Neural crest cell (in vitro differentiated cells): Measurements from ENCODE around the gene MCF2L. TPM values are rescaled to one million over a fixed set of nuclear protein-coding genes. Genes with fewer than 3 reads are reported as not detected.

Experiments used
- DNase-seq: peaks from one replicate; pipeline ENCODE4 v3.0.0; 2021; ENCODE audit warnings: low read depth, mixed read lengths, low spot score
- H3K27ac Mint-ChIP-seq: one replicate; pipeline ENCODE4 v1.8.0; 2021; ENCODE audit warnings: mild to moderate bottlenecking, mixed read lengths; ENCODE audit not compliant: unreplicated experiment
- H3K27me3 Mint-ChIP-seq: 2 replicates; pipeline ENCODE4 v1.8.0; 2021; ENCODE audit warnings: low read depth, mild to moderate bottlenecking, mixed read lengths
- H3K36me3 Mint-ChIP-seq: 2 replicates; pipeline ENCODE4 v1.8.0; 2021; ENCODE audit warnings: low read depth, mild to moderate bottlenecking, mixed read lengths
- H3K4me1 Mint-ChIP-seq: 2 replicates; pipeline ENCODE4 v1.8.0; 2021; ENCODE audit warnings: mixed read lengths
- H3K4me3 Mint-ChIP-seq: one replicate; pipeline ENCODE4 v1.8.0; 2021; ENCODE audit warnings: mild to moderate bottlenecking, mixed read lengths
- H3K9me3 Mint-ChIP-seq: 2 replicates; pipeline ENCODE4 v1.8.0; 2021; ENCODE audit warnings: mixed read lengths
- total RNA-seq: library from RNA; stranded (reverse); gene quantifications from 2 replicates; pipeline ENCODE4 v1.2.1, GENCODE V29; 2021
- TF ChIP-seq, protein P1 (sequence below): fragments of 200-600 bp; sonication (generic); conservative IDR thresholded peaks from 2 replicates; pipeline ENCODE4 v1.5.0; 2021; ENCODE audit warnings: antibody characterized with exemption, mild to moderate bottlenecking

Gene MCF2L
- total RNA-seq, 1 donor from 2014 or later, result 59.9 TPM

DNA sequence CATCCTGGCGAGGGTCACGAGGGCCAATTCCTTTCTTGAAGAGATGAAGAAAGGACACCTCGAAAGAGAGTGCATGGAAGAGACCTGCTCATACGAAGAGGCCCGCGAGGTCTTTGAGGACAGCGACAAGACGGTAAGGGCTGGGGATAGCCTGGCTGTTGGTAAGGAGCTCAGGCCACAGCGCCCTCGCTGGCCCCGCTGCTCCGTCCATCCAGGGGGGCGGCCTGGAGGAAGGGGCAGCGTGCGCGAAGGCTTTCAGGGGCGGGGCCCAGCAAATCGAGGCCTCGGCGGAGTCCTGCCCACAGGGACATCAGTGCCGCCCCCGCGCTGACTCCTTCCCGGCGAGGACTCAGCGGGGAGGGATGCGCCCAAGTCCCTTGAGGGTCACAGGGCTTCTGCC, 160.5 kb downstream of the MCF2L start:
- Mint-ChIP-seq H3K4me3 (no peak overlapping the region), H3K27ac (no peak overlapping the region), H3K9me3 (no peaks in the 10 kb centered on the region), H3K27me3 (no peaks in the 10 kb centered on the region), H3K4me1 (no peaks in the 10 kb centered on the region), H3K36me3 (no peaks in the 10 kb centered on the region)
- TF ChIP-seq, protein P1, sequence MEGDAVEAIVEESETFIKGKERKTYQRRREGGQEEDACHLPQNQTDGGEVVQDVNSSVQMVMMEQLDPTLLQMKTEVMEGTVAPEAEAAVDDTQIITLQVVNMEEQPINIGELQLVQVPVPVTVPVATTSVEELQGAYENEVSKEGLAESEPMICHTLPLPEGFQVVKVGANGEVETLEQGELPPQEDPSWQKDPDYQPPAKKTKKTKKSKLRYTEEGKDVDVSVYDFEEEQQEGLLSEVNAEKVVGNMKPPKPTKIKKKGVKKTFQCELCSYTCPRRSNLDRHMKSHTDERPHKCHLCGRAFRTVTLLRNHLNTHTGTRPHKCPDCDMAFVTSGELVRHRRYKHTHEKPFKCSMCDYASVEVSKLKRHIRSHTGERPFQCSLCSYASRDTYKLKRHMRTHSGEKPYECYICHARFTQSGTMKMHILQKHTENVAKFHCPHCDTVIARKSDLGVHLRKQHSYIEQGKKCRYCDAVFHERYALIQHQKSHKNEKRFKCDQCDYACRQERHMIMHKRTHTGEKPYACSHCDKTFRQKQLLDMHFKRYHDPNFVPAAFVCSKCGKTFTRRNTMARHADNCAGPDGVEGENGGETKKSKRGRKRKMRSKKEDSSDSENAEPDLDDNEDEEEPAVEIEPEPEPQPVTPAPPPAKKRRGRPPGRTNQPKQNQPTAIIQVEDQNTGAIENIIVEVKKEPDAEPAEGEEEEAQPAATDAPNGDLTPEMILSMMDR, result no peak
- no peak for DNase-seq

DNA sequence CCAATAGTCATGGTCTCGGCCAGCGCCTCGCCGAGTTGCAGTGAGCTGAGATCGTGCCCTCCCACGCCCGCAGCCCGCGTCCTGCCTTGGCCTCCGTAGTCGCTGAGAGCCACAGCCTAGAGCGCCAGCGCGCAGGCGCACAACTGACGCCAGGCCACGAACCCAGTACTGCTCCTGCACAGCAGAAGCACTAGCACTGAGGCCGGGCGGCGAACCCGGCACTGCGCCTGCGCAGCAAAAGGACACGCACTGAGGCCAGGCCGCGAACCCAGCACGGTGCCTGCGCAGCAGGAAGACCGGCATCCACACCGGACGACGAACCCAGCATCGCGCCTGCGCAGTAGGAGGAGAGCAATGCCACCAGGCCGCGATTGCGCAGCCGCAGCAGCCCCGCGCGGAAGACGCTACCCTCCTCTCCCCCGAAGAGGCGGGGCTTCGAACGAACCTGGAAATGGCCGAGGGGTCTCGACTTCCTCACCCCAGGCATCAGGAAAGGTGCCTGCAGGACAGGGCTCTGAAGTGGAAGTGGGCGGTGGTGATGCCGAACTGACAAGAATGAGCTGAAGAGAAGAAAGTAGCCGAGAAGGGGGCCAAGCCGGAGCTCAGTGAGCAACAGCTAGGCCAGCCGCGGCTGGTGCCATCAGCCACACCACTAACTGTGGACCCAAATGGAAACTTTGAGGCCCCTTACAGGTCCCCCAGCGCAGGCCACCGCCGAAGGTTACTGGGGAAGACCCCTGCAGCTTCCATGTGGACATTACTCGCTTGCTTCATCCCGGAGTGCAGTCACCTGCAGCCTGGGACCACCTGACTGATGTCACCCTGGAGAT, 161.1 kb downstream of the MCF2L start:
- DNase-seq, result no peak
- Mint-ChIP-seq H3K36me3 (no peaks in the 10 kb centered on the region), H3K9me3 (no peaks in the 10 kb centered on the region), H3K27me3 (no peaks in the 10 kb centered on the region), H3K27ac (no peak overlapping the region), H3K4me1 (no peaks in the 10 kb centered on the region), H3K4me3 (no peak overlapping the region)
- TF ChIP-seq, protein P1, result no peak

DNA sequence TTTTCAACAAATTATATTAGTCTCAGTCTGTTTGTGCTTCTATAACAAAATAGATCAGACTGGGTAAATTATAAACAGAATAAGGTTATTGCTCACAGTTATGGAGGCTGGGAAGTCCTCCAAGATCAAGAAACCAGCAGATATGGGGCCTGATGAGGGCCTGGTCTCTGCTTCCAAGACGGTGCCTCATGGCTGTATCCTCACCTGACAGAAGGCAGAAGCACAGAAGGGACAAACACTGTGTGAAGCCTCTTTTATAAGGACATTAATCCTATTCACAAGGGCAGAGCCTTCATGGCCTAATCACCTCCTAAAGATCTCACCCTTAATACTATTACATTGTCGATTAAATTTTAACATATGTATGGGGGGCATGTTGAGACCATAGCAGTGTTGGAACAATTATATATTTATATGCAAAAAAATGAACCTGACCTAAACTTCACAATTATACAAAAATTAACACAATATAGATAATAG, 166.3 kb downstream of the MCF2L start:
- TF ChIP-seq, protein P1, result no peak
- Mint-ChIP-seq H3K4me1 (no peaks in the 10 kb centered on the region), H3K9me3 (no peaks in the 10 kb centered on the region), H3K27ac (no peak overlapping the region), H3K36me3 (no peaks in the 10 kb centered on the region), H3K4me3 (no peak overlapping the region), H3K27me3 (peaks cover 8% of the 10 kb centered on the region)
- DNase-seq, result no peak

DNA sequence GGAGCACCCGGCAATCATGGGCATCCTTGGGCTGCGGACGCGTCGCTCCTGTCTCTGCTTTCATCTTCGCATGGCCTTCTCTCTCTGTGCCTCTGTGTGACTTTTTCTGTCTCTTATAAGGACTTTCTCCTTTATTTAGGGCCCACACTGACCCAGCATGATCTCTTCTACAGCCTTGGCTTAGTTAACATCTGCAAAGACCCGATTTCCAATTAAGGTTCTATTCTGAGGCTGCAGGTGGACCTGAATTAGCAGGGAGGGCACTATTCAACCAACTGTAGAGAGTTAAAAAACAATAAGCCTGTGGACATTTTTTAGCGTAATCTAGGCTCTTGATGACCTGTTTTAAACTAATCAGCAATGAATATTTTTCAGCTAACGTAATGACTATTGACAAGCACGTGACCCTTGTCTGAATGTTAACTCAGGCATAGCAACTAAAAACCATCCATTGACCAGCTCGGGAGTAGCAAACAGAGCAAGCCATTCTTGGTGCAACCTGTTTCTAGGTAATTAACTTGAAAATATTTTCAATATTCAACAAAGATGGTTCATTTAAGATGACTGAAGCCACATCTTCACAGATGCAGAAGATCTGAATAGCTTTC, 168.8 kb downstream of the MCF2L start:
- no peak for DNase-seq
- TF ChIP-seq, protein P1, result no peak
- no peaks in the 10 kb centered on the region for H3K36me3 Mint-ChIP-seq
- no peak overlapping the region for H3K27ac Mint-ChIP-seq
- peaks cover 8% of the 10 kb centered on the region for H3K27me3 Mint-ChIP-seq
- H3K4me1 Mint-ChIP-seq, result no peaks in the 10 kb centered on the region
- no peaks in the 10 kb centered on the region for H3K9me3 Mint-ChIP-seq
- no peak overlapping the region for H3K4me3 Mint-ChIP-seq

DNA sequence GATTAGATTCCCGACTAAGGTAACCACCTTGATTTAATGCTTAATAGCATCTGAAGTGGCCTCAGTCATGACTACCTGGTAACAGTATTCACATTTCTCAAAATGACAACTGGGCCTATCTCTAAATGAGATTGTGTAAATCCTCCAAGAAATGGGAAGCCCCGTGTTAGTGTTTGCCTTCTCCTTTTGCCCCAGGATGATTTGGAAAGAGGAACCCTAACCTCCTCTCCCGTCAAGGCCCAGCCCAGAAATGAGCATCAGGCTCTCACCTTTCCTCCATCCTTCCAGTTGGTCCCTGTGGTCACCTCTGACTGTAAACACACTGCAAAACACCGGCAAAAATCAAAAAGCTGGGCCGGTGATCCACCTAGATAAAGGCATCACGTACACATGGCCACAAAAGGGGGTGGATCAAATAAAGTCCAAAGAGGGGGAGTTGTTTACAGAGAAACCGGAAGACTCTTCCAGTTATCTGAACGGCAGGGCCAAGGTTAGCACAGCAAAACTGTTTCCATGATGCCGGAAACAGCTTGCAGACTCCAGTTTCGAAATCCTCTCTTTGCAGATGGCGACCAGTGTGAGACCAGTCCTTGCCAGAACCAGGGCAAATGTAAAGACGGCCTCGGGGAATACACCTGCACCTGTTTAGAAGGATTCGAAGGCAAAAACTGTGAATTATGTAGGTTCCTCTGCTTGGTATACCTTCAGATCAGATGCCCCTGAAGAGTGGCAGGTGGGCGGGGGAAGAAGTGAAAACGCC, 170.0 kb downstream of the MCF2L start:
- H3K36me3 Mint-ChIP-seq, result no peaks in the 10 kb centered on the region
- TF ChIP-seq, protein P1, result no peak
- no peak overlapping the region for H3K4me3 Mint-ChIP-seq
- DNase-seq, result no peak
- no peaks in the 10 kb centered on the region for H3K4me1 Mint-ChIP-seq
- H3K27me3 Mint-ChIP-seq, result peaks cover 8% of the 10 kb centered on the region
- no peaks in the 10 kb centered on the region for H3K9me3 Mint-ChIP-seq
- H3K27ac Mint-ChIP-seq, result peak overlapping the region; percentile 81
